NK-92 (cell line): ENCODE measurements around the gene FCN1.

Experiments
- DNase-seq: peaks from one replicate; lab custom pipeline; 2025; ENCODE audit not compliant: unreplicated experiment; lab: John Stamatoyannopoulos, UW

Gene FCN1

GRCh38 chr9:134915046-134915985, 2.4 kb downstream of the FCN1 start:
- no peak for DNase-seq

GRCh38 chr9:134914501-134914834, 3.2 kb downstream of the FCN1 start:
- DNase-seq, result no peak

- DNase-seq, result no peak
Measured at GRCh38 chr9:134913713-134914500, 3.8 kb downstream of the FCN1 start.

- DNase-seq, result no peak
Measured at GRCh38 chr9:134913041-134913712, 4.5 kb downstream of the FCN1 start.

- DNase-seq, result no peak
Measured at GRCh38 chr9:134912126-134912840, 5.4 kb downstream of the FCN1 start.

DNA sequence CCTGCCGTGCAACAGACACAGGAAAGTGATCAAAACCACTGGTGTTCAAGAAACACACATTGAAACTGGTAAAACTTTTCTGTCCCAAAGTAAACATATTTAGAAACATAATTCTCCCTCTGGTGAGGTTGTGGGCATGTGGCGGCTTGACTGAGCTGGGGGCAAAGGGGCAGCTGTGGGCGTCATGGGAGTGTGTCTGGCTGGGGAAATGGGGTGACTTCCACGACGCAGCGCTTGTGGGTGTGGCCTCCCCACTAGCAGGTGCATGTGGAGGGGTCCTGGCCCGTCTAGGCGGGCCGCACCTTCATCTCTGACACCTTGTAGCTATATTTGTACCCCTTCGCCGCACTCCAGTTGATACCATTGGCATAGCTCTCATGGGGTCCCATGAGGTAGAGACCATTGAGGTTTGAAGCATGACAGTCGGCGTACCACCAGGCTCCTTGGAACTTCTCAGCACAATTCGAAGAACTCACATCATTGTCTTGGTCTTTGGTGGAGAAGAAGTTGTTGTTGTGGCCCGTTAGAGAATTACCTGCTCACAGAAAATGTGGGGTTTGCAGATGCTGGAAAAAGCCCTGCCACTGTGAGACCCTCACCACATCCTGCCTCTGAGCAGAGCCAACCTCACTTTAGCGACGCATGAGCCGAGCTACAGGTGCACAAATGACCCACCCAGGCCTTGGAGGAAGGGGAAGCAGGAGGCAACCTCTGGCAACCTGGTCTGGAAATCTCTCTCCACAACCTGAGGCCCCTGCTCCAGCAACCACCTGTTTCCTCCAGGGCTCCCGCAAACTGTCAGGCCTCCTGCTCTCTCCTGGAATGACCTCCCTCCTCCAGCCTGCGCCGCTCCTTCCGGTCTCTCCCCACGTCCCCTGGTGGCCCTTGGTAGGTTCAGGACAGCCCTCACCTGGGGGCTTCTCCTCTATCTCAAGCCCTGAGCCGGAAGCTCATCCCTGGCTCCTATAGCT, 7.9 kb downstream of the FCN1 start:
- no peak for DNase-seq

DNA sequence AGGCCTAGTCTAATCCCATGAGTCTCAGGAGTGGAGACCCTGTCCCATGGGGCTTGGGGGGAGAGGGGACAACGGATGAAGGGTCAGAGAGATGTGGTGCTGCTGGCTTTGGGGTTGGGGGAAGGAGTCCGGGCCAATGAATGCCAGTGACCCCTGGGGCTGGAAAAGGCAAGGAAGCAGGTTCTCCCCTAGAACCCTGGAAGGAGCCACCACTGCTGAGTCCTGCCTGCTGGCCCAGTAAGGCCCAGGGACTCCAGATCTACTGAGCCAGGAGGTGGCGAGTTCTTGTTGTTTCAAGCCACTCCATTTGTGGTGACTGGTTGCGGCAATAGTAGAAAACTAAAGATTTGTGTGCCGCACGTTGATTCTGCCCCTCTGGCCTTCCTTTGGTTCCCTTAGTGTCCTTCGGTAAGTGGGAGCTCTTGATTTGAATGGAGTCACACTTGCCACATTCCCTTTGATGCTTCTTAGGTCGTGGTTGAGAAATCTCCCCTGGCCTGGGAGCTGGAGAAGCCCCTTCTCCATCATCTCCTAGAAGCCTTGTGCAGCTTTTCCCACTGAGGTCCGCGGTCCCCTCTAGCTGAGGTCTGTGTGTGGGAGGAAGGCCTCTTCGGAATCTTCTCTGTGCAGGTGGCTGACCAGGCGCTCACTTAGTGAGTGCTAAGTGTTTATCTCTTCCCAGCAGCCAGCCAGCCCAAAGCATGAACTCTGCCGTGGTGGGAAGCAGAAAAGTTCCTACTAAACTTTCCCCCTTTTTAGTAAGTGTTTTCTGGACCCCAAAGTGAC, 9.0 kb downstream of the FCN1 start:
- DNase-seq, result no peak

DNA sequence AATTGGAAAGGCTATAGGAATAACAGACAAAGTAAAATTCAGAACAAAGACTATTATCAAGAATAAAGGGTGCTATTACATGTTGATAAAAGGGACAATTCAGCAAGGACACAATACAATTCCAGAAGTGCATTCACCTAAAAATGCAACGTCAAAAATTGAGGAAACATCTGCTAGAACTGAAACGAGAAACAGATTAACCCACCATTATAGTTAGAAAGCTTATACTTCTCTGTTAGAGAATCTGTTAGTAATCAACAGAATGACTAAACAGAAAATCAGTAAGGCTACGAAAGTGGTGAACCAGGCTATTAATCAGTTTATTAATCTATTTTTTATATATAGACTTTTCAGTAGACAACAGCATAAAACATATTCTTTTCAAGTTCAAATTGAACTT, 14.8 kb downstream of the FCN1 start:
- DNase-seq, result no peak

- DNase-seq, result no peak
Measured at GRCh38 chr9:134899818-134900217, 17.9 kb downstream of the FCN1 start.

- DNase-seq, result no peak
Measured at GRCh38 chr9:134899168-134899567, 18.5 kb downstream of the FCN1 start.

DNA sequence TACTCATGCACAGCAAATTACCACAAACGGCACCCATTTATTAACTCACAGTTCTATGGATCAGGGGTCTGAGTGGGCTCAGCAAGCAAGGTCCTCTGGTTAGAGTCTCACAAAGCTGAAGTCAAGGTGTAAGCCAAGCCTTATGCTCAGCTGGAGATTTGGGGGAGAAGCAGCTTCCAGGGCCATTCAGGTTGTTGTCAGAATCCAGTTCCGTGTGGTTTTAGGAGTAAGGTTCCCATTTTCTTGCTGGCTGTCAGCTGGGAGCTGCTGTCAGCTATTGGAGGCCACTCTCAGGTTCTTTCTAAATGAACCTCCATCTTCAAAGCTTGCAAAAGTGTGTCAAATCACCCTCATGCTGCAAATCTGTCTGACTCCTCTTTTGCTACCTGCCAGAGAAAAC, 19.4 kb downstream of the FCN1 start:
- no peak for DNase-seq

GRCh38 chr9:134897584-134898170, 20.0 kb downstream of the FCN1 start:
- no peak for DNase-seq

DNA sequence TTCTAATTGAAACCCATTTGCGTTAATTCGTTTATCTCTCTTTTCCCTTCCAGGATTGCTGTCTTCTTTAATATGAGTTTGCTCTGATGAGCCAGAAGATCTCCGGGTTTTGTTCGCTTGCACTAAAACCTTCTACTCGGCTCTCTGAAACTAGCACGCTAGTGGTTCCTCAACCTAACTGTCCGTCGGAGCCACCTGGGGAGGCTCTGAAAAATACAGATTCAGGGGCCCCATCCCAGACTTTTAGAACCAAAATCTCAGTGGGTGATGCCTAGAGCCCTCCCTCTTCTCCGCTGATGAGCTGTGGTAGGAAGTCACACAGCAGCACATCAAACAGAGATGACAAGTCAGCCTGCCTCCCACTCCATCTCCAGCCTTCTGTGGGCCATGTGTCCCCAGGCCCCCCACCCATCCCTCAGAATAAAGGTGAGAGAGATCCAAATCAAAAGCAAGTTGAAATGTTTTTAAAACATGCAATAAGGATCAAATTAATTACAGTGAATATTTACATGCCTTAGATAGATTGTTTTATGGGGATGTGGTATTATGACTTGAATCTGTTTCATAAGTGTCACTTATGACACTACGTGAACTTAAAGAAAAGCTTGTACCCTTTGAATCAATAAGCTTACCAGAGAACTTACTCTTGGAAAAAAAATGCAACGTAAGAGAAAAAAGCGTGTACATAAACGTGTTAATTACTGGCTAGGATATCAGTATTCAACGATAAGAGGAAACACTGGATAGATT, 20.7 kb downstream of the FCN1 start:
- no peak for DNase-seq

DNA sequence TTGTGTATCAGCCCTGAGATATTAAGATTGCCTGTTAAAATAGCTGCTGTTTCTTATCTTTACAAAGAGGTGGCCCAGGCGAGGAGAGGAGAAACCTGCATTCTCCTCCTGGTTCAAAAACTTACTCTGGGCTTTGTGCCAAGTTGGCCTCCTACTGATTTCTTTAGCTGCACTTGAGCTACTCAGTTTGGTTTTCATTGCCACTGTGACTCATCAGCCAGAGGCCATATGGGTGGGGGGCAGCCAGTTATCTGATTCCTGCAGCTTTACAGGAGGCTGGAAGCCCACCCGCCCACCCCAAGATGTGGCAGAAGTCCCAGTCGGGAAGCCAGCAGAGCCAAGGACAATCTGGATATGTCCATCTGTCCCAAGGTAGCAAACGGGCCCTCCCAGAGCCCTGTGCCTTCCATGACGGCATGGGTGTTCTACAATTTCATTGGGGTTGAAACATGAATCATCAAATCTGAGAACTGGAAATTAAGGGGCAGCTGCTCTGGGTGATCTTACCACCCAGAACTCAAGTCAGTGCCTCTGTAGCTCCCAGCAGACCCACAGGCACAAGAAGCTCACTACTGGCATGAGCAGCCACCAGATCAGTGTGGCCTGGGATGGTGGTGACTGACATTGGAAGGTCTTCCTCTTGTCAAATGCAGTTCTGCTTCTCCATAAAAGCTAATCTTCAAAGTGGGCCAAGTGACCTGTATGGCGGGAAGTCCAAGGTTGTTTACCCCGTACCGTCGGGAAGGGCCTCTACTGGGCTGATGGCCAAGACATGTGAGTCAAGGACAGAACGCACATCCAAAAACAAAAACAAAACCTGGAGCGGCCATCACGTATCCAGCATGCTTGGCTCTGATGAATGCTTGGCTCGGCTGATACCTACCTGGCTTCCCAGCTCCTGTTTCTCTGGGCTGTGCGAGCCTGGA, 21.5 kb downstream of the FCN1 start:
- DNase-seq, result no peak

GRCh38 chr9:134895567-134895907, 22.2 kb downstream of the FCN1 start:
- DNase-seq, result no peak

DNA sequence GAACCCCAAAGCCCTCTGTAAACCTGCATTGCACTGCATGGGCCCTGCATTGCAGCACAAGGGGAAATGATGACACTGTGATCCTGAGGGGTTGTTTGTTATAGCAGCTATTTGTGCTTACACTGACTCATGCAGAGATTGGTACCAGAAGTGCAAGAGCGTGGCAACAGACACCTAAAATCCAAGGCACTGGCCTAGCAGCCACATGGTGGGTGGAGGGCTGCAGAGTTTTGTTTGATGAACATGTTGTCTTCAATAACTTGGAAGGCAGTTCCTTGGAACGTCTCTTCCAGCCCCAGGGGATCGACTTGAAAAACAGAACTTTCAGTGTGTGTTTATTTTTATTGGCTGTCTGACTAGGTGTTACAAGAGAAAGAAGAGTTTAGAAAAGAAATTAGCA, 22.6 kb downstream of the FCN1 start:
- DNase-seq, result no peak
